HFFc6 (cell line): Measurements from ENCODE around the gene TSSK2. TPM values are rescaled to one million over a fixed set of nuclear protein-coding genes. Genes with fewer than 3 reads are reported as not detected.

Experiments used
- DNase-seq: peaks from one replicate; pipeline ENCODE4 v3.0.0-alpha.2; 2018
- H3K27ac Mint-ChIP-seq: 2 replicates; pipeline ENCODE4 v1.8.0; 2020; ENCODE audit warnings: mild to moderate bottlenecking, mixed read lengths
- H3K27me3 Mint-ChIP-seq: 2 replicates; pipeline ENCODE4 v1.8.0; 2021; ENCODE audit warnings: mild to moderate bottlenecking, moderate library complexity, mixed read lengths; ENCODE audit not compliant: insufficient read depth
- H3K36me3 Mint-ChIP-seq: 2 replicates; pipeline ENCODE4 v1.8.0; 2021; ENCODE audit warnings: low read depth, mixed read lengths
- H3K4me1 Mint-ChIP-seq: 2 replicates; pipeline ENCODE4 v1.8.0; 2020; ENCODE audit warnings: low read depth, mixed read lengths
- H3K4me3 Mint-ChIP-seq: 2 replicates; pipeline ENCODE4 v1.8.0; 2020; ENCODE audit warnings: mild to moderate bottlenecking, moderate library complexity, mixed read lengths
- H3K9me3 Mint-ChIP-seq: 2 replicates; pipeline ENCODE4 v1.8.0; 2020; ENCODE audit warnings: mild to moderate bottlenecking, mixed read lengths
- CTCF ChIP-seq: fragments of 200-600 bp; sonication (generic); IDR thresholded peaks from 2 replicates; pipeline ENCODE4 v1.5.0; 2021; ENCODE audit warnings: antibody characterized with exemption, mild to moderate bottlenecking
- total RNA-seq, 6 experiments: library from RNA; stranded (reverse); fragmentation: NEBNext Ultra II Directional; extraction: Animal tissue kit (Norgen Biotek cat#: 25700); gene quantifications; 2 replicates in 1 of 6; 3 replicates in 5 of 6; pipeline ENCODE4 v1.2.3, GENCODE V29; 2021

The TSSK2 gene
- total RNA-seq, 6 experiments from 2014 or later = not detected

GRCh38 chr22:19175026-19175601 lies 44.0 kb downstream of the TSSK2 start:
- Mint-ChIP-seq H3K9me3 (no peaks in the 10 kb centered on the region), H3K36me3 (peaks cover 11% of the 10 kb centered on the region; the same call in 1 of the 2 replicates), H3K27me3 (peaks cover 4% of the 10 kb centered on the region), H3K4me1 (peaks cover 65% of the 10 kb centered on the region), H3K27ac (peak overlapping the region; percentile 98), H3K4me3 (peak overlapping the region; percentile 34; the same call in 1 of the 2 replicates)
- DNase-seq = no peak
- no peak for TF ChIP-seq CTCF

GRCh38 chr22:19175602-19176174 lies 44.6 kb downstream of the TSSK2 start:
- no peak for DNase-seq
- Mint-ChIP-seq H3K4me3 (no peak overlapping the region), H3K27ac (peak overlapping the region; percentile 48), H3K9me3 (no peaks in the 10 kb centered on the region), H3K27me3 (peaks cover 4% of the 10 kb centered on the region), H3K4me1 (peaks cover 59% of the 10 kb centered on the region), H3K36me3 (peaks cover 11% of the 10 kb centered on the region; the same call in 1 of the 2 replicates)
- no peak for TF ChIP-seq CTCF

- no peak for DNase-seq
- Mint-ChIP-seq H3K4me1 (peaks cover 55% of the 10 kb centered on the region), H3K27me3 (peaks cover 4% of the 10 kb centered on the region), H3K9me3 (no peaks in the 10 kb centered on the region), H3K4me3 (peak overlapping the region; percentile 78; the same call in 1 of the 2 replicates), H3K36me3 (peaks cover 11% of the 10 kb centered on the region; the same call in 1 of the 2 replicates), H3K27ac (peak overlapping the region; percentile 48)
- no peak for TF ChIP-seq CTCF
Observed at GRCh38 chr22:19176175-19176643, 45.1 kb downstream of the TSSK2 start.

- Mint-ChIP-seq H3K4me3 (peak overlapping the region; percentile 78), H3K9me3 (no peaks in the 10 kb centered on the region), H3K36me3 (peaks cover 11% of the 10 kb centered on the region; the same call in 1 of the 2 replicates), H3K4me1 (peaks cover 55% of the 10 kb centered on the region), H3K27me3 (peaks cover 4% of the 10 kb centered on the region), H3K27ac (peak overlapping the region; percentile 40)
- TF ChIP-seq CTCF = no peak
- no peak for DNase-seq
Observed at GRCh38 chr22:19176732-19177131, 45.6 kb downstream of the TSSK2 start.

GRCh38 chr22:19177164-19178064 lies 46.3 kb downstream of the TSSK2 start:
- Mint-ChIP-seq H3K27me3 (peaks cover 4% of the 10 kb centered on the region), H3K9me3 (no peaks in the 10 kb centered on the region), H3K27ac (peak overlapping the region; percentile 48), H3K4me3 (peak overlapping the region; percentile 78), H3K36me3 (peaks cover 6% of the 10 kb centered on the region; the same call in 1 of the 2 replicates), H3K4me1 (peaks cover 50% of the 10 kb centered on the region)
- TF ChIP-seq CTCF = no peak
- DNase-seq = no peak
